ENCODE measurements around the gene CDAN1. TPM values are rescaled to one million over a fixed set of nuclear protein-coding genes. Genes with fewer than 3 reads are reported as not detected.

CDAN1 gene
- total RNA-seq, 2 donors from 2014 or later = 11.0 to 31.6 TPM

DNA sequence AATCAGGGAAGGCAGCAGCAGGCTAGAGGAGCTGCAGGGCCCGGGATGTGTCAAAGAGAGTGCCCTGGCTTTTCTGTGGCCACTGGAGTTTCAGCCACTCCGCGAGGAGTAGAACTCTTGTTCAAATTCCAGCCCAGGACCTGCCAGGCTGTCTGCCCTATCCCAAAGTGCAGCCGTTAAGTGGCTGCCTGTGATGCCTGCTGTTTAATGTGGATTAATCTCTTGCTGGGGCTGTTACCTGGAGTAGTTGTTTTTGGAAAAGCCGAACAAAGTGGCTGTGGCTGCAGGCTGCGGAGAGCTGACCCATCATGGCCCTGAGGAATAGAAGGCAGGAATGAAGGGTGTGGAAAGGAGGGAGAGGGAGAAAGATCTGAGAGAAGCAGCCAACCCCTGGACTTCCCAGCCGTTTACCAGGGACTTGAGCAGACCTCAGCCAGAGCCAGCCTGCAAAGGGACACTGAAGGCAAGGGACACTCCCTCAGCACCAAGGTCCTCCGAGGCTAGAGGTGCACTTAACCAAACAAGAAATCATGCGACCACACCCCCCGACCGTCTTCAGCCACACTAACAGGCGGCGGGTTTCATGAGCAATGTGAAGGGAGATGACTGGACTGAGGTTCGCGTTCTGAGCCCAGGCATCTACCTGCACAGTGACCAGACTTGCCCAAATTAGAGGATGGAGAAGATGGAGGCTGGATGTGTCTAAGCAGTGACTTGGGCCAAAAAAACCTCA is 4.7 kb downstream of the CDAN1 start:
- Histone ChIP-seq H3K4me1 (peaks cover 5% of the 10 kb centered on the region), H3K27me3 (no peaks in the 10 kb centered on the region), H3K9ac (ENCODE audit: low read depth in 2 of 2, low read length in 2 of 2) (no peak overlapping the region), H3K9me3 (no peaks in the 10 kb centered on the region), H3K27ac (no peak overlapping the region), H3K36me3 (peaks cover 9% of the 10 kb centered on the region), H3K4me3 (no peak overlapping the region)
- no peak for DNase-seq
- intact Hi-C loops (cut with DNase I) = no loop called here
- TF ChIP-seq, protein P1, sequence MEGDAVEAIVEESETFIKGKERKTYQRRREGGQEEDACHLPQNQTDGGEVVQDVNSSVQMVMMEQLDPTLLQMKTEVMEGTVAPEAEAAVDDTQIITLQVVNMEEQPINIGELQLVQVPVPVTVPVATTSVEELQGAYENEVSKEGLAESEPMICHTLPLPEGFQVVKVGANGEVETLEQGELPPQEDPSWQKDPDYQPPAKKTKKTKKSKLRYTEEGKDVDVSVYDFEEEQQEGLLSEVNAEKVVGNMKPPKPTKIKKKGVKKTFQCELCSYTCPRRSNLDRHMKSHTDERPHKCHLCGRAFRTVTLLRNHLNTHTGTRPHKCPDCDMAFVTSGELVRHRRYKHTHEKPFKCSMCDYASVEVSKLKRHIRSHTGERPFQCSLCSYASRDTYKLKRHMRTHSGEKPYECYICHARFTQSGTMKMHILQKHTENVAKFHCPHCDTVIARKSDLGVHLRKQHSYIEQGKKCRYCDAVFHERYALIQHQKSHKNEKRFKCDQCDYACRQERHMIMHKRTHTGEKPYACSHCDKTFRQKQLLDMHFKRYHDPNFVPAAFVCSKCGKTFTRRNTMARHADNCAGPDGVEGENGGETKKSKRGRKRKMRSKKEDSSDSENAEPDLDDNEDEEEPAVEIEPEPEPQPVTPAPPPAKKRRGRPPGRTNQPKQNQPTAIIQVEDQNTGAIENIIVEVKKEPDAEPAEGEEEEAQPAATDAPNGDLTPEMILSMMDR (IDR thresholded peaks at IDR 0.05) = no peak

DNA sequence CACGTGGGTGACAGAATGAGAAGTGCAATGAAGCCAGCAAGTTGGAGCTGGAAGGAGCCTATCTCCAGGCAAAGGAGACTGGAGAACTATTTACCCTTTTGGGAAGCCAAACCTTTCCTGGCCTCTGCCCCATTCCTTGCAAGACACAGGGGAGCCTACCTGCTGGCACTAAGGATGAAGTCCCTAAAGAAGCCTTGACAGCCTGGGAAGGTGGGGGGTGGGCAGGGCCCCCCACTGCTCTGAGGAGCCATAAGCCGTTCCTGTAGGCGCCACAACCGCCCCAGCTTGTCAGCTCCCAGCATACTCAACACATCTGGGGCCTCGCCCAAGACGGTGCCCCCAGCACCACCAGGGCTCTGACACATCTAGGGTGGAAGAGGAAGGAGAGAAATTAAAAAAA is 5.5 kb downstream of the CDAN1 start:
- TF ChIP-seq, protein P1 (IDR thresholded peaks at IDR 0.05) = no peak
- no peak overlapping the region for H3K27ac ChIP-seq
- no peak overlapping the region for H3K4me3 ChIP-seq
- H3K27me3 ChIP-seq = no peaks in the 10 kb centered on the region
- H3K9me3 ChIP-seq = no peaks in the 10 kb centered on the region
- H3K9ac ChIP-seq (ENCODE audit: low read depth in 2 of 2, low read length in 2 of 2) = no peak overlapping the region
- intact Hi-C loops (cut with DNase I) = no loop called here
- no peak for DNase-seq
- H3K36me3 ChIP-seq = peaks cover 9% of the 10 kb centered on the region
- H3K4me1 ChIP-seq = peaks cover 5% of the 10 kb centered on the region

DNA sequence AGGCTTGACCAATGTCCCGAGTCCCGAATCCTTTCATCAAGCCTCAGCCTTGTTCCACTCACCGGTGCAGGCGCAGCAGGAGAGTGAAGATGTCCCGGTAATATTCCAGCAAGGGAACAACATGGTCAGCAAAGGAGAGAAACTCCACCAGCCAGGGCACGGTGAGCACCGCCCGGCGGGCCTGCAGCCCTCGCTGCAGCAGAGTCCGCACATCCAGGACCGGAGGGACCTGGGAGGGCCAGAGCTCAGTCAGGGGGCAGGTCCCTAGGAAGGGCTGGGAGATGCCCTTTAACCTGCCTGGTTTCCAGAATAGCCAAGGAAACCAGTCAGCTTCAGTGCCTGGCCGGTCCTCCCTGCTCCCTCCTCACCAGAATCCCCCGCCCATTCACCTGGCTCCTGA is 6.4 kb downstream of the CDAN1 start:
- no peak overlapping the region for H3K4me3 ChIP-seq
- TF ChIP-seq, protein P1 (IDR thresholded peaks at IDR 0.05) = no peak
- no peaks in the 10 kb centered on the region for H3K9me3 ChIP-seq
- no peak overlapping the region for H3K9ac ChIP-seq (ENCODE audit: low read depth in 2 of 2, low read length in 2 of 2)
- no peaks in the 10 kb centered on the region for H3K4me1 ChIP-seq
- no peaks in the 10 kb centered on the region for H3K27me3 ChIP-seq
- intact Hi-C loops (cut with DNase I) = no loop called here
- H3K36me3 ChIP-seq = peaks cover 9% of the 10 kb centered on the region
- H3K27ac ChIP-seq = no peak overlapping the region
- no peak for DNase-seq

DNA sequence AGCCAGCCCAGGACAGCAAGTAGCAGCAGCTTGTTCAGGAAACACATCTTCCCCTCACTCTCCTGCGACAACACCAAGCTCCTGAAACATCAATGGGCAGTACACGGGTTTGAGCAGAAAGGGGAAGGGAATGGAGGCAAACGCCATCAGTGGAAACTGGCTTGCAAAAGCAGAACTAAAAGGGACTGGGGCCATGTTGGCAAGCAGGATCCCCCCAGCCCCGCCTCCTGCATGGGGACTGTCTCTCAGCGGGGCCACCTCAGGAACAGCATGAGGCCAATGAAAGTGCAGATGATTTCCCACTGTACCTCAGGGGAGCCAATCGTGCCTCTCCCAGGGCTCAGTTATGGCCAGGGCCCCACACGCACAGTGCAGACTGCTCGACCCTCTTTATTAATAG is 6.8 kb downstream of the CDAN1 start:
- TF ChIP-seq, protein P1 (IDR thresholded peaks at IDR 0.05) = no peak
- DNase-seq = no peak
- Histone ChIP-seq H3K9ac (ENCODE audit: low read depth in 2 of 2, low read length in 2 of 2) (no peak overlapping the region), H3K9me3 (no peaks in the 10 kb centered on the region), H3K27me3 (no peaks in the 10 kb centered on the region), H3K36me3 (peaks cover 9% of the 10 kb centered on the region), H3K4me3 (no peak overlapping the region), H3K27ac (no peak overlapping the region), H3K4me1 (no peaks in the 10 kb centered on the region)
- intact Hi-C loops (cut with DNase I) = no loop called here

DNA sequence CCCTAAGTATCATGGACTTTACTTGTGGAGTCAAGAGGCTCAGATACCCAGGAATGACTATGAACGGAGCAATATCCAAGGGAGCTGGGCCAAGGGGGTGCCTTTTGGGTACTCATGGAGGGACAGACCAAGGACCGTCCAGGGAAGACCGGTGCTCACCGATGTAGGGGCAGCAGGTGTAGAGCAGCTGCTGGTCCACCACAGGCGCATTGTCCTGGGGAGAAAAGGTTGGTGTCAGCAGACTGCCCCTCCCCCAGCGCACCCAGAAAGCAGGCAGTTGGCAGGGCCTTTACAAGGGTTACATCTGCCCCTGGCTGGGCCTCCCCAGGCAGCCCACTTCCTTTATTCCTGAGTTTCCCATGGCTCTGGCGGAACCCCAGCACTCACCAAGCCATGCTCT is 7.5 kb downstream of the CDAN1 start:
- no peak overlapping the region for H3K9ac ChIP-seq (ENCODE audit: low read depth in 2 of 2, low read length in 2 of 2)
- no peaks in the 10 kb centered on the region for H3K4me1 ChIP-seq
- H3K36me3 ChIP-seq = peaks cover 9% of the 10 kb centered on the region
- TF ChIP-seq, protein P1 (IDR thresholded peaks at IDR 0.05) = no peak
- no peak overlapping the region for H3K4me3 ChIP-seq
- no peaks in the 10 kb centered on the region for H3K9me3 ChIP-seq
- DNase-seq = no peak
- no peaks in the 10 kb centered on the region for H3K27me3 ChIP-seq
- no peak overlapping the region for H3K27ac ChIP-seq
- intact Hi-C loops (cut with DNase I) = no loop called here
